Right ventricle myocardium inferior (tissue), 1 donor: ENCODE data around the gene AP2A2. TPM values are rescaled to one million over a fixed set of nuclear protein-coding genes. Genes with fewer than 3 reads are reported as not detected.
A peak's percentile ranks its signal among the peaks of the same experiment; 100 is the strongest.

Source experiments
- ATAC-seq: fragments of 200-7000 bp; cut with Tn5 transposase; one replicate; pipeline ENCODE4 v1.9.1; 2020; ENCODE audit warnings: mild to moderate bottlenecking, moderate library complexity
- DNase-seq: peaks from one replicate; pipeline ENCODE4 v3.0.0; 2021; ENCODE audit errors: missing footprints
- intact Hi-C: fragments of 100-400 bp; cut with DNase I; formaldehyde crosslinking; loops from one replicate; pipeline ENCODE4 v1.11.0; 2022
- total RNA-seq: library from RNA; stranded (reverse); fragmentation: NEBNext Ultra II Directional; extraction: Animal tissue kit (Norgen Biotek cat#: 25700); gene quantifications from one replicate; pipeline ENCODE4 v1.2.1, GENCODE V29; 2021
- donor health status: DM: no; HTN: yes; CAD: no; lungs with severe emphysema.

The AP2A2 gene
- total RNA-seq, 1 donor from 2014 or later: 51.7 TPM

DNA sequence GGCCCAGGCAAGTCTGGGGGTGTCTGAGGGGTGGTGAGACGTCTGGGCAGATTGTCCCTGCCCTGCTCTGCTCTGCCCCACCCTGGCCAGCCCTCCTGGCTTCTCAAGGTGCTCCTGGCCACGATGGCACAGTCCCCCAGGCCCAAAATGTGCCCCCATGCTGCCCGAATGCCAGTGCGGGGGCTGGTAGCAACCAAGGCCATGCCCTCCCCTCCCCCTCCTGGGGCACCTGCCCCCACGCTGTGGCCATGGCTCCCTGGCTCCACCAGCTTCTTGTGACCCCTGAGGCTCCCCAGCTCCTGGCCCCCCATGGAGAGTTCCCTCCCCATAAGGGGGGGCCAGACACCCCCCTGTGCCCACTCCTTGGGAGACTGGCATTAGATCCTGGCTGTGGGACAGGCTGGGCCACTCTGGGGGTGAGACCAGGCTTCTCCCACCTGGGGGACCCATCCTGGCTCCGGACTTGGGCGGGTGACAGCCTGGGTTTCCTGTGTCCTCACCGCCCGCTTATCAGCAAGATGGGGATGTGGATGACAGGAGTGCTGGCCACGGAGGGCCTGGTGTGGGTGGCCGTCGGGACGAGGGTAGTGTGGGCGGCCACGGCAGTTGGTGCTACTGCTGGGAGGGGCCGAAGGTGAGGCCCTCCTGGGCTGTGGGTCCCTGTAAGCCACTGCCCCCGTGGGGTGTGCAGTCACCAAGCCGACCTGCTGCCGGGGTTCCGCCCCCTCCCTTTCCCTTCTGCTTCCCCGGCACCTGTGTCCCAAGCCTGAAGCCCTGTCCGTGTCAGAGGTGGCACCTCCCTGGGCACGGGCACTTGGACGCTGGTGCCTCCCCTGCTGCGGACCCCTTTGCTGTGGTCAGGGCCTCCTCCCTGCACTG lies 126.7 kb downstream of the AP2A2 start:
- ATAC-seq: no peak
- intact Hi-C loops: loop anchor here (5.0 kb wide), 1 partner anchor 125 kb away; the partner anchor contains the start of gene AP2A2
- no peak for DNase-seq

DNA sequence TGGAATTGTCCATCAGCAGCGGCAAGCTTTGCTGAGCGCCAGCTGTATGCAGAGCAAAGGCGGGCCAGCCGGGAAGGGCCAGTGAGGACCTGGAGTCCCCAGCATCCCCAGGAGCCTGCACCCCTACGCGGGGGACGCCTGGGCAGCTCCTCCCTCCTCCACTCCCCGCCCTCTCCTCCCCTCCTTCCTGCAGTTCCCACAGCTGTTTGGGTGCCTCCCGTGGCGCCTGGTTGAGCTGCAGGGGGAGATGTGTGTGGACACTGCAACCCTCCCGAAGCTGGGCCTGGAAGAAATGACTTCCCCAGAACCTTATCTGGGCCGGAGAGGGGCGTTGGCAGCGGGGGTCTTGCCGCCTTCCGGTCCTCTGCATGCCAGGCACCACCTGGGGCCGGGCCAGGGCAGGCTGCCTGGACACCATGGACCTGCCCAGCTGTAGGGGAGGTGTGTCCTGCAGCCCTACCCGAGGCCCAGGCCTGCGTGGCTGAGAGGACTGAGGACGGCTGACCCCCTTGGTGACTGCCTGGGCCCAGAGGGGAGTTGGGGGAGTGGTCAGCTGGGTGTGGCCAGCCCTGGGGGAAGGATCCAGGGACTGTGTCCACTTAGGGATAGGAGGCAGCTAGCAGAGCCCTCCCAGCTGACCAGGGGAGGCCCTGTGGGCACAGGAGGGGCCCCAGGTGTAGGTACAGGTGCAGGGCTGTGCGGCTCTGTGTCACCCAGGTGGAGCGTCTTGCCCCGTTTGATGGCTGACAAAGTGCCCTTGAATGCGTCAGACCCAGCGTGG lies 127.6 kb downstream of the AP2A2 start:
- no peak for ATAC-seq
- intact Hi-C loops: loop anchor here (5.0 kb wide), 1 partner anchor 126 kb away; the partner anchor contains the start of gene AP2A2
- peak; percentile 61 for DNase-seq

DNA sequence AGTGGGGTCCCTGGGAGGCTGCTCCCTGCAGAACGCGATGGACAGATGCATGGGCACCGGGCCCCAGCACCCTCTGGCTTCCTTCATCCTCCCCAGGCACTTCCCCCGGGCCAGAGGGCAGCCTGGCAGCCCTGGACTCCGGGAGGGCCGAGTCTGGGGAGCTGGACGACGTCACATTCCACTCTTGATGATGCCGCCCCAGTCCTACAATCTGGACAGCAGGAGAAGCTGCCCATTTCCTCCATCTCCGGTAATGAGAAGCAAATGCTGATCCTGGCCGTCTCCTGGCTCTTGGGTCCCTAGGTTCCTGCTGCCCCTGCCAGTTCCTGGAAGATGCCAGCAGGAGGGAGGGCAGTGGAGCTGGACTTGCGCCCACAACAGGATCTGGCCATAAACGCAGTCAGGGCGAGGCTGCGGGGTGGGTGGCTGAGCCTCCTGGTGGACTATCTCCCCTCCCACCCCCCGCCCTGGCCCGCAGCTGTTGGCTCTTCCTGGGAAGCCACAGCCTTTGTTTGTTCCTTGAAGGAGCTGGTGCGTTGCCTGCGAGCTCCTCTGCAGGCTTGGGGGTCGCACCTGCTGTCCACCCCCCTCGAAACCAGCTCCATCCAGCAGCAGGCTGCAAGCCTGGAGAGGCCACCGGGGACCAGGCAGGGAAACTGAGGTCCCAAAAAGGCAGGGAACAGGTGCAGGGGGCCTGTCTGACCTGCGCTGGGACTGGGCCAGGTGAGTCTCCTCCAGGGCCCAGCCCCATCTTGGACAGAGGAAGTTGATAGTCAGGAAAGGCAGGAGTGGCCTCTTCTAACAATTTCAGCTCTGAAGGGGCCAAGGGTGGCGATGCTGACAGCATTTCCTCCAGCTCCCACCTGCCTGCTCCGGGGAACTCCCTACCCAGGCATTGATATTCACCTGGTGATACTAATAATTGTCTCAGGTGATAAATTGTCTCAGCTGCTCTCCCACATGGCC lies 128.8 kb downstream of the AP2A2 start:
- intact Hi-C loops: loop anchor here (5.0 kb wide), 1 partner anchor 127 kb away; the partner anchor contains the start of gene AP2A2
- ATAC-seq (no peak), DNase-seq (no peak)

DNA sequence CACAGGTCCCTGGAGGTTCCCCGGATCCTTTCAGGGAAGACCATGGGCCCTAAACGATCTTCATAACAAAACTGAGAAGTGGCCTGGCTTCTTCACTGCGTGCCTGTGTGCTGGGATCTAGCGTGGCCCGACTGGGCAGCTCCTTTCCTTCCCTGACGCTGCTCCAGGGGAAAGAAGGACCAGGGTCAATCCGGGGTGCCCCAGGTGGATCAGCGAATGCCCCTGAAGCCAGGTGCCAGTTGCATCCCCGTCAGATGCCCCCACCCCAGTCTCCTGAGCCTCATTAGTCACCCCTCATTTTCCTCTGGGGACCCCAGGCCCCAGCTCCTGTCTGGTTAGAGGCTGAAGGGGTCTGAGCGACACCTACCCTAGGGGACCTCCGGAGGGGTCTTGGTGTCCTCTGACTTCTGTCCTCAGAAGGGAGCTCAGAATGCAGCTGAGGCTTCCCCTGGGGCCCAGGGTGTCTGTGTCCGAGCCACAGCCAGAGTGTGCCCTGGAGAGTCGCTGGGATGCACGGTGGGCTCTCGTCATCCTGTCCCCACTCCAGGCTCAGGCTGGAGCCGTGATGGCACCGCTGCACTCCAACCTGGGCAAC lies 129.5 kb downstream of the AP2A2 start:
- peak; percentile 51 for DNase-seq
- no peak for ATAC-seq
- intact Hi-C loops: no loop called here

DNA sequence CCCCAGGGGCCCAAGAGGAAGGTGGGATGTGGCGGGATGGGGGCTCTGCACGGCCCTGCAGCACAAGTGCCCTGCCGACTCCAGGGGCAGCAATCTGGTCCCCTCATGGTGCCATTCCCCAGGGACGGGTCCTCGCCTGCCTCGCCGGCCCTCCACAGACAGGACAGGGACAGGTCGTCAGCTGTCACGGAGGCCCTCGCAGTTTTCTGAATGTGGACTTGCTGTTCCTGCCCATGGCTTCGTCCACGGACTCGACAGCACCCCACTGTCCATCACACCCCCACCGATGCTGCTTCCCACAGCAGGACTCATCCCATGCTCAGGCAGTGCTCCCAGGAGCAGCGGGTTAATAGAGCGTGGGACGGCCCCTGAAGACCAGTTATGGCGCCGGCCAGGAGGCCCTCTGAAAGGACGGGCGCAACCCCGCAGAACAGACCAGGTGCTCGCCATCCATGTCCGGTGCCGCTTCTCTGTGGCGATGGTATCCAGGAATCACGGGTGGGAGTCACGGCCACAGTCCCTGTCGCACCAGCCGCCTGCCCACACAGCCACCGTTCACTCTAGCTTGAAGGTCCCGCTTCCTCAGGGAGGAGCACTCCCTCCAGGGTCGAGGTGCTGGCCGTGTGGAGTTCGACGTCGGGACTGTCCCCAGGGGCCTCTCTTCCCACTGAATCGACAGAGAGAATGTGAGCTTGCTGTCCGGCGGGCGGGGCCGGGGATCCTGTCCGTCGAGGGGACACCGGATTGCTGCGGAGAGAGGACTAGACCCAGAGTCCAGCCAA lies 130.5 kb downstream of the AP2A2 start:
- ATAC-seq (no peak), DNase-seq (peak; percentile 45)
- intact Hi-C loops: no loop called here

DNA sequence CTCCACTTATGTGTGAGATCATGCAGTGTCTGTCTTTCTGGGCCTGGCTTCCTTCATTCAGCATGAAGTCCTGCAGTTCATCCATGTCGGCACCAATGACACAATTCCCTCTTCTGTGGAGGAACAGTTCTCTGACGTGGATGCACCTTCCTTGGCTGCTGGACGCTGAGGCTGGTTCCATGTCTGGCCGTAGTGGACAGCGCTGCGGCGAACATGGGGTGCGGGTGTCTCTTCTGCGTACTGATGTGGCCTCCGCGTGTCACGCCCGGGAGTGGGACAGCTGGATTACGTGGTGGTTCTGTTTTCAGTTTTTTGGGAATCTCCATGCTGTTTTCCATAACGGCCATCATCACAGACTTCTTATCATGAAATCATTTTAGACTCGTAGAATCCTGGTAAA lies 132.1 kb downstream of the AP2A2 start:
- no peak for DNase-seq
- intact Hi-C loops: no loop called here
- no peak for ATAC-seq

DNA sequence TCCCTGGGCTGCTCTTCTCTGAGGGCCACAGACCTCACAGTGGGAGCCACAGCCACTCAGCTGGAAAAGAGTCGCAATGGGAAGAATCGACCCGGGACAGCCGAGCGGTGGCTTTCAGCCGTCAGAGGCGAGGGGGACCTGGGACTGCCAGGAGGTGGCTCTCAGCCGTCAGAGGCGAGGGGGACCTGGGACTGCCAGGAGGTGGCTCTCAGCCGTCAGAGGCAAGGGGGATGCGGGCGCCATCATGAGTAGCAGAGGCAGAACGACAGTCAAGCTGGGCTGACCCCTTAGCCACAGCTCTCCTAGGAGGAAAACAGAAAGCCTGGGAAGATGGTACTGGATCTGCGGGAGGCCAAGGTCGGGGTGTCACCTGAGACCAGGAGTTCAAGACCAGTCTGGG lies 134.1 kb downstream of the AP2A2 start:
- ATAC-seq (no peak), DNase-seq (no peak)
- intact Hi-C loops: no loop called here

DNA sequence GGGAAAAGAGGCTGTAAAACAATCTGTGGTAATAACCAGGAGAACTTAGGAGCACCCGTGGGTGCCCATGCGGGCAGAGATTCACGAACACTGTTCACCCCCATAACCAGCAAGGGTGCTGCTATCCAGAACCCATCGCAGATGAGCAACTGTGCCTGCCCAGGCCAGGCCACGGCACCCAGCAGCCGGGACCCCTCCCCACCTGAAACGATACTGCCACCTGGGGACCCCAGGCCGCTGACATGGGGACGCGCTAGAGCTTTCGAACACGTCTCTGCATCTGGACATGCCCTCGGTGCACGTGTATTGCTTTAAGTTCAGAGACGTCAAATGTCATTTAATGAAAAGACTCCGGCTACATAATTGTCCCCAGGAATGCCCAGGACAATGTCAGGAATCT lies 134.7 kb downstream of the AP2A2 start:
- no peak for ATAC-seq
- intact Hi-C loops: no loop called here
- no peak for DNase-seq

DNA sequence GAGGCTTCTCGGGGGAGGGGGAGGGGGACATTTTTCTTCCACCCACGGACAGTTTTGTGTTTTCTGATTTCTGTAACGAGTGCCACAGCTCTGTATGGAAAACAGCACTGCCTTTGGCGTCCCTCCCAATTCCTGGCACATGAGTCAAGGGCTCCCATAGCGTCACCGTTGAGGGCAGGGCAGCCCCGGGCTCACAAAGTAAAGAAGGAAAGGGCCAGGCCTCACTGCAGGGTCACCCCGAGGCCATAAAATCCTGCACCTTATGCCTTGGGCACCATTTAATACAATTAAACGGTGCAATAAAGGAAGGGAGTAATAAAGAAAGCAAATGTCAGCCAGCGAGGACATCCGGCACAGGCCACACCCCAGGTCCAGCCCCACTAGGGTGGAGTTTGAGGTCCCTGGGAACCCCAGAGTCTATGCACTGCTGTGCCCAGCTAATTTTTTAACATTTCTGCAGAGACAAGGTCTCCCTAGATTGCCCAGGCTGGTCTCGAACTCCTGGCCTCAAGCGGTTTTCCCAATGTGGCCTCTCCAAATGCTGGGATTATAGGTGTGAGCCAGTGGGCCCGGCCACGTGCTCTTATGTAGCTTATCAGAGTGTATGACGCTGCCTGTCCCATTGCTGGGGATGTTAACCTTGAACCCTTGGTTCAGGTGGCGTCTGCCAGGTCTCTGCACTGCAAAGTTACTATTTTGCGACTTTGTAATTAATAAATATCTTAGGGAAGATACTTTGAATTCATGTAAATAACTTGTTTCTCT lies 135.4 kb downstream of the AP2A2 start:
- DNase-seq: peak; percentile 45
- no peak for ATAC-seq
- intact Hi-C loops: no loop called here

Other genes with a start within 250 kb of the AP2A2 start
- 20.6 TPM for gene DEAF1, start 230.6 kb upstream of the AP2A2 start, total RNA-seq
- gene TMEM80, start 230.1 kb upstream of the AP2A2 start, total RNA-seq: 9.9 TPM
- 7.7 TPM for gene EPS8L2, start 219.6 kb upstream of the AP2A2 start, total RNA-seq
- gene TALDO1, start 178.4 kb upstream of the AP2A2 start, total RNA-seq: 102 TPM
- 18.3 TPM for gene GATD1, start 148.4 kb upstream of the AP2A2 start, total RNA-seq
- not detected for gene CEND1, start 135.8 kb upstream of the AP2A2 start, total RNA-seq
- 2.6 TPM for gene SLC25A22, start 127.6 kb upstream of the AP2A2 start, total RNA-seq
- gene PIDD1, start 120.6 kb upstream of the AP2A2 start, total RNA-seq: 7.2 TPM
- 1,110 TPM for gene RPLP2, start 115.9 kb upstream of the AP2A2 start, total RNA-seq
- 321 TPM for gene PNPLA2, start 107.0 kb upstream of the AP2A2 start, total RNA-seq
- gene CRACR2B, start 98.0 kb upstream of the AP2A2 start, total RNA-seq: 24.3 TPM
- gene CD151, start 92.9 kb upstream of the AP2A2 start, total RNA-seq: 462 TPM
- gene POLR2L, start 83.3 kb upstream of the AP2A2 start, total RNA-seq: 298 TPM
- 43.8 TPM for gene TSPAN4, start 83.0 kb upstream of the AP2A2 start, total RNA-seq
- gene CHID1, start 15.1 kb upstream of the AP2A2 start, total RNA-seq: 49.4 TPM
- gene MUC6, start 110.8 kb downstream of the AP2A2 start, total RNA-seq: not detected
- not detected for gene MUC2, start 149.0 kb downstream of the AP2A2 start, total RNA-seq
- not detected for gene MUC5AC, start 232.1 kb downstream of the AP2A2 start, total RNA-seq